ENCODE results near the gene SEL1L2.

- TF ChIP-seq SP1 (IDR thresholded peaks at IDR 0.05), result no peak
- TF ChIP-seq ARNT (IDR thresholded peaks at IDR 0.05), result no peak
- TF ChIP-seq SUZ12 (IDR thresholded peaks at IDR 0.05), result no peak
- TF ChIP-seq ZNF384 (IDR thresholded peaks at IDR 0.05), result no peak
- TF ChIP-seq FOXM1 (IDR thresholded peaks at IDR 0.05; ENCODE audit: borderline replicate concordance), result no peak
- no peak for TF ChIP-seq HDGF (IDR thresholded peaks at IDR 0.05; ENCODE audit: borderline replicate concordance)
- TF ChIP-seq FOXA1 (IDR thresholded peaks at IDR 0.05), result no peak
- no peak for TF ChIP-seq BHLHE40 (IDR thresholded peaks at IDR 0.05; ENCODE audit: borderline replicate concordance)
- TF ChIP-seq FOXK2 (IDR thresholded peaks at IDR 0.05), result no peak
These were observed 22.3 kb upstream of the SEL1L2 start for GRCh38 chr20:14012671-14013070.
